ENCODE data around the gene ALDH3A2. TPM values are rescaled to one million over a fixed set of nuclear protein-coding genes. Genes with fewer than 3 reads are reported as not detected.

The ALDH3A2 gene
- total and polyA plus RNA-seq, 2 of the 8 experiments (the other 6 are each of a cell fraction or from before 2014, with no cell fraction given): 20.6 to 72.9 TPM

DNA sequence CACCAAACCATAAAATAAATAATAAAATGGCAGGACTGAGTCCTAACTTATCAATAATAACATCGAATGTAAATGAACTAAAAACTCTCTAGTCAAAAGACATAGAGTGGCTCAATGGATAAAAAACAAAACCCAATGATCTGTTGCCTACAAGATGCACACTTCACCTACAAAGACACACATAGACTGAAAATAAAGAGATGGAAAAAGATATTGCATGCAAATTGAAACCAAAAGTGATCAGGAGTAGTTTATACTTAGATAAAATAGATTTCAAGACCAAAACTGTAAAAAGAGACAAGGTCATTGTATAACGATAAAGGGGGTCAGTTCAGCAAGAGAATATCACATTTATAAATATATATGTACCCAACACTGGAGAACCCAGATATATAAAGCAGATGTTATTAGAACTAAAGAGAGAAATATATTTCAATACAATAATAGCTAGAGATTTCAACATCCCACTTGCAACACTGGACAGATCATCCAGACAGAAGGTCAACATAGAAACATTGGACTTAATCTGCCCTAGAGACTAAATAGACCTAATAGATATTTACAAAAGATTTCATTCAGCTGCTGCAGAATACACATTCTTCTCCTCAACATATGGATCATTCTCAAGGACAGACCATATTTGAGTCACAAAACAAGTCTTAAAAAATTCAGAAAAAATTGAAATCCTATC, 38.0 kb downstream of the ALDH3A2 start:
- Histone ChIP-seq H4K20me1 (replicated peaks in 1 of 2; ENCODE audit: control insufficient read depth in 1 of 2, insufficient read depth in 2 of 2, low read length in 2 of 2) (no peaks in the 10 kb centered on the region), H3K9ac (replicated peaks in 1 of 4; ENCODE audit: extremely low read depth in 1 of 4, low read depth in 3 of 4, low read length in 3 of 4) (no peak overlapping the region), H3K79me1 (ENCODE audit: low read depth, low read length) (no peaks in the 10 kb centered on the region), H4K91ac (replicated peaks; ENCODE audit: insufficient read length, low read length) (no peak overlapping the region), H3K4me3 (ENCODE audit: extremely low read depth in 1 of 4, insufficient read depth in 2 of 4, low read depth in 3 of 4, low read length in 4 of 4) (no peak overlapping the region), H3K4ac (replicated peaks; ENCODE audit: insufficient read length, low read depth, low read length) (no peak overlapping the region), H3K36me3 (ENCODE audit: control insufficient read depth in 2 of 4, insufficient read depth in 4 of 4, low read length in 3 of 4) (peaks cover 0 to 2% (median under 1%) of the 10 kb centered on the region in 4 experiments; a peak in 2 of 8 replicates), H3K4me1 (replicated peaks in 1 of 4; ENCODE audit: control insufficient read depth in 3 of 4, insufficient read depth in 4 of 4, low read length in 3 of 4) (no peaks in the 10 kb centered on the region), H3K27ac (ENCODE audit: low read depth, low read length) (no peak overlapping the region), H3K4me2 (ENCODE audit: insufficient read depth in 1 of 2, low read depth in 2 of 2, low read length in 2 of 2) (no peak overlapping the region), H2AK5ac (ENCODE audit: low read depth, low read length) (no peak overlapping the region), H2BK120ac (replicated peaks; ENCODE audit: low read depth, low read length) (no peak overlapping the region), H3K14ac (ENCODE audit: insufficient read length) (no peak overlapping the region), H2AFZ (ENCODE audit: low read length) (no peak overlapping the region), H3K18ac (ENCODE audit: extremely low read depth, low read length) (no peak overlapping the region), H2BK12ac (ENCODE audit: low read depth, low read length) (no peak overlapping the region), H2BK20ac (ENCODE audit: low read length) (no peak overlapping the region), H3K23me2 (ENCODE audit: low read depth, low read length) (no peaks in the 10 kb centered on the region), H3K27me3 (replicated peaks in 1 of 4; ENCODE audit: control insufficient read depth in 3 of 4, extremely low read depth in 1 of 4, insufficient read depth in 3 of 4, low read length in 3 of 4) (no peaks in the 10 kb centered on the region), H4K8ac (ENCODE audit: extremely low read depth, insufficient read depth, low read length) (no peak overlapping the region), H3K23ac (ENCODE audit: insufficient read length) (no peak overlapping the region), H2BK5ac (ENCODE audit: low read depth, low read length) (no peak overlapping the region), H2BK15ac (ENCODE audit: low read length) (no peak overlapping the region), H3K9me3 (ENCODE audit: insufficient read depth in 2 of 2, low read depth in 1 of 2, low read length in 1 of 2) (peaks cover 8 to 22% of the 10 kb centered on the region in 2 experiments; a peak in 3 of 4 replicates), H3K79me2 (ENCODE audit: control insufficient read depth in 1 of 2, insufficient read depth in 2 of 2, low read length in 2 of 2) (no peaks in the 10 kb centered on the region), H4K5ac (ENCODE audit: insufficient read length, low read depth, low read length) (no peak overlapping the region), H3K56ac (replicated peaks; ENCODE audit: insufficient read length, low read depth, low read length) (no peak overlapping the region)
- ChIA-PET CTCF (ENCODE audit: partially characterized antibody) (no interaction called here), POLR2A (ENCODE audit: partially characterized antibody) (no interaction called here)
- DNase-seq (ENCODE audit: low read depth in 1 of 2, low spot score in 2 of 2): no peak
- WGBS, 2 experiments (ENCODE audit: extremely low coverage in 1 of 2, insufficient coverage in 1 of 2, insufficient read length in 1 of 2, insufficient replicate concordance in 2 of 2, low coverage in 1 of 2, low lambda C conversion rate in 2 of 2, missing lambda C conversion rate in 1 of 2): 93% methylated on average over 2 of the region's 2 CpGs; no CpG with 5 or more reads in 1 of the 2 experiments
- FAIRE-seq: no peak
- no peak for TF ChIP-seq TAF1 (IDR thresholded peaks at IDR 0.05; ENCODE audit: low read depth, low read length)
- TF ChIP-seq, protein P1, sequence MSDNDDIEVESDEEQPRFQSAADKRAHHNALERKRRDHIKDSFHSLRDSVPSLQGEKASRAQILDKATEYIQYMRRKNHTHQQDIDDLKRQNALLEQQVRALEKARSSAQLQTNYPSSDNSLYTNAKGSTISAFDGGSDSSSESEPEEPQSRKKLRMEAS (IDR thresholded peaks at IDR 0.05): no peak
- TF ChIP-seq KDM5A (IDR thresholded peaks at IDR 0.05; ENCODE audit: low read length): no peak
- no peak for TF ChIP-seq POLR2A (IDR thresholded peaks at IDR 0.05; ENCODE audit: control extremely low read depth in 1 of 2, low read depth in 2 of 2, low read length in 2 of 2)
- no peak for TF ChIP-seq POU5F1 (IDR thresholded peaks at IDR 0.05; ENCODE audit: low read depth, low read length)
- no peak for TF ChIP-seq CBX5 (IDR thresholded peaks at IDR 0.05; ENCODE audit: low read depth, low read length)
- no peak for TF ChIP-seq RBBP5 (IDR thresholded peaks at IDR 0.05; ENCODE audit: borderline replicate concordance, low read depth, low read length)
- no peak for TF ChIP-seq CHD1 (IDR thresholded peaks at IDR 0.05; ENCODE audit: low read depth, low read length)
- TF ChIP-seq SRF (IDR thresholded peaks at IDR 0.05; ENCODE audit: low read depth, low read length): no peak
- no peak for TF ChIP-seq RNF2 (IDR thresholded peaks at IDR 0.05; ENCODE audit: borderline replicate concordance, low read depth, low read length, missing control alignments, poor library complexity, severe bottlenecking)

All from H1 (cell line).